ENCODE data around the gene NEK4. TPM values are rescaled to one million over a fixed set of nuclear protein-coding genes. Genes with fewer than 3 reads are reported as not detected.
"Not testable (repeated sequence)": the region's sequence is repeated elsewhere in the genome, so short reads cannot be mapped to it uniquely, and the experiment has no call there.

The NEK4 gene
- total RNA-seq, 4 donors from 2014 or later, result 36.7 to 65.6 (median 41.8) TPM

DNA sequence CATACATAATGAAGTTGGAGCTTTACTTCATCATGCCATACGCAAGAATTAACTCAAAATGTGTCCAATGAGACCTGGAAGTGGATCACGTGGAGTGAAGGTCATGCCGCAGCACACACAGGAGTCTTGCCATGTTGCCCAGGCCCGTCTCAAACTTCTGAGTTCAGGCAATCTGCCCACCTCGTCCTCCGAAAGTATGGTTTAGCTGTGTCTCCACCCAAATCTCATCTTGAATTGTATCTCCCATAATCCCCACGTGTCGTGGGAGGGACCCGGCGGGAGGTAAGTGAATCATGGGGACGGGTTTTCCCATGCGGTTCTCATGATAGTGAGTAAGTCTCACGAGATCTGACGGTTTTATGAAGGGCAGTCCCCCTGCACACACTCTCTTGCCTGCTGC lies 39.1 kb downstream of the NEK4 start:
- no peak overlapping the region for H3K27ac ChIP-seq
- TF ChIP-seq, protein P1, sequence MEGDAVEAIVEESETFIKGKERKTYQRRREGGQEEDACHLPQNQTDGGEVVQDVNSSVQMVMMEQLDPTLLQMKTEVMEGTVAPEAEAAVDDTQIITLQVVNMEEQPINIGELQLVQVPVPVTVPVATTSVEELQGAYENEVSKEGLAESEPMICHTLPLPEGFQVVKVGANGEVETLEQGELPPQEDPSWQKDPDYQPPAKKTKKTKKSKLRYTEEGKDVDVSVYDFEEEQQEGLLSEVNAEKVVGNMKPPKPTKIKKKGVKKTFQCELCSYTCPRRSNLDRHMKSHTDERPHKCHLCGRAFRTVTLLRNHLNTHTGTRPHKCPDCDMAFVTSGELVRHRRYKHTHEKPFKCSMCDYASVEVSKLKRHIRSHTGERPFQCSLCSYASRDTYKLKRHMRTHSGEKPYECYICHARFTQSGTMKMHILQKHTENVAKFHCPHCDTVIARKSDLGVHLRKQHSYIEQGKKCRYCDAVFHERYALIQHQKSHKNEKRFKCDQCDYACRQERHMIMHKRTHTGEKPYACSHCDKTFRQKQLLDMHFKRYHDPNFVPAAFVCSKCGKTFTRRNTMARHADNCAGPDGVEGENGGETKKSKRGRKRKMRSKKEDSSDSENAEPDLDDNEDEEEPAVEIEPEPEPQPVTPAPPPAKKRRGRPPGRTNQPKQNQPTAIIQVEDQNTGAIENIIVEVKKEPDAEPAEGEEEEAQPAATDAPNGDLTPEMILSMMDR (IDR thresholded peaks at IDR 0.05), result no peak
- no peak for TF ChIP-seq POLR2A (IDR thresholded peaks at IDR 0.05)
- no peaks in the 10 kb centered on the region for H3K27me3 ChIP-seq
- no peak for DNase-seq
- WGBS, 2 donors, result 90 to 98% methylated on average over 14 of the region's 14 CpGs
- H3K9me3 ChIP-seq, result no peaks in the 10 kb centered on the region
- peaks cover 0 to 36% of the 10 kb centered on the region in 2 donors for H3K36me3 ChIP-seq
- intact Hi-C loops (cut with DNase I), result no loop called here
- H3K4me3 ChIP-seq (replicated peaks in 1 of 3), result no peak overlapping the region
- no peaks in the 10 kb centered on the region for H3K4me1 ChIP-seq

DNA sequence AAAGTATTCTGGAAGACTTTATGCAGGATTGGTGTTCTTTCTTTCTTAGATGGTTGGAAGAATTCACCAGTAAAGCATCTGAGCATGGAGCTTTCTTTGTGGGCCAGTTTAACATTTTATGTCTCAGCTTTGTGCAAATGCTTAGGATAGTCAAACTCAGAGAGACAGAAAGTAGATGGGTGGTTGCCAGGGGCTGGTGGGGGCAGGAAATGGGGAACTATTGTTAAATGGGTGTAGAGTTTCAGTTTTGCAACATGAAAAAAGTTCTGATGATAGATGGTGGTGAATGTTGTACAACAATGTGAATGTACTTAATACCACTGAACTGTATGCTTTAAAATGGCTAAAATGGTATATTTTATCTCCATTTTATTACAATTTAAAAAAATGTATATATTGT lies 40.1 kb downstream of the NEK4 start:
- Histone ChIP-seq H3K36me3 (peaks cover 0 to 29% of the 10 kb centered on the region in 2 donors), H3K27me3 (no peaks in the 10 kb centered on the region), H3K9me3 (no peaks in the 10 kb centered on the region), H3K4me1 (no peaks in the 10 kb centered on the region), H3K27ac (no peak overlapping the region), H3K4me3 (replicated peaks in 1 of 3) (no peak overlapping the region)
- TF ChIP-seq, protein P1 (IDR thresholded peaks at IDR 0.05), result no peak
- no peak for TF ChIP-seq POLR2A (IDR thresholded peaks at IDR 0.05)
- no peak for DNase-seq
- intact Hi-C loops (cut with DNase I), result no loop called here

DNA sequence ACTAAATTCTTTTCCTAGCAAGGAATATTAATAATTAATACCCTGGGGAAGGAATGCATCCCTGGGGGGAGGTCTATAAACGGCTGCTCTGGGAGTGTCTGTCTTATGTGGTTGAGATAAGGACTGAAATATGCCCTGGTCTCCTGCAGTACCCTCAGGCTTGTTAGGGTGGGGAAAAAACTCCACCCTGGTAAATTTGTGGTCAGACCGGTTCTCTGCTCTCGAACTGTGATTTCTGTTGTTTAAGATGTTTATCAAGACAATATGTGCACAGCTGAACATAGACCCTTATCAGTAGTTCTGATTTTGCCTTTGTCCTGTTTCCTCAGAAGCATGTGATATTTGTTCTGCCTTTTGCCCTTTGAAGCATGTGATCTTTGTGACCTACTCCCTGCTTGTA lies 42.0 kb downstream of the NEK4 start:
- H3K9me3 ChIP-seq; DNase-seq; H3K27ac ChIP-seq; intact Hi-C loops (cut with DNase I); H3K27me3 ChIP-seq; H3K4me1 ChIP-seq; H3K4me3 ChIP-seq (replicated peaks in 1 of 3): not testable (repeated sequence)
- WGBS, 2 donors, result 77 to 89% methylated on average over 3 of the region's 3 CpGs
- H3K36me3 ChIP-seq, result peaks cover 0 to 14% of the 10 kb centered on the region in 2 donors

DNA sequence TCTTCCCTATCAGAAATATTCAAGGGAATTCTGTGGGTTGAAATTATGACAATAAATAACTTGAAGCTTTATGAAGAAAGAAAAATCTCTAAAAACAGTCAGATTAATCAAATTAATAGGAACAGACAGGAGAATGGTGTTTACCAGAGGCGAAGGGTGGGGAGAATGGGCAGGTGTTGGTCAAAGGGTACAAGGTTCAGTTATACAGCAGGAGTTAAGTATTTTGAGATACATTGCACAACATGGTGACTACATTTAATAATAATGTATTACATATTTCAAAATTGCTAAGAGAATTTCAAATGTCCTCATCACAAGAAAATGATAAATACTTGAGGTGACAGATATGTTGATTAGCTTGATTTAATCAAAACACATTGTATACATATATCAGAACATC lies 46.2 kb downstream of the NEK4 start:
- Histone ChIP-seq H3K27me3 (no peaks in the 10 kb centered on the region), H3K4me1 (no peaks in the 10 kb centered on the region), H3K27ac (no peak overlapping the region), H3K4me3 (replicated peaks in 1 of 3) (no peak overlapping the region), H3K9me3 (no peaks in the 10 kb centered on the region), H3K36me3 (no peaks in the 10 kb centered on the region)
- DNase-seq, result no peak
- WGBS, 2 donors, result 96 to 100% methylated on average over 1 of the region's 1 CpG
- TF ChIP-seq POLR2A (IDR thresholded peaks at IDR 0.05), result no peak
- TF ChIP-seq, protein P1 (IDR thresholded peaks at IDR 0.05), result no peak
- intact Hi-C loops (cut with DNase I), result no loop called here

DNA sequence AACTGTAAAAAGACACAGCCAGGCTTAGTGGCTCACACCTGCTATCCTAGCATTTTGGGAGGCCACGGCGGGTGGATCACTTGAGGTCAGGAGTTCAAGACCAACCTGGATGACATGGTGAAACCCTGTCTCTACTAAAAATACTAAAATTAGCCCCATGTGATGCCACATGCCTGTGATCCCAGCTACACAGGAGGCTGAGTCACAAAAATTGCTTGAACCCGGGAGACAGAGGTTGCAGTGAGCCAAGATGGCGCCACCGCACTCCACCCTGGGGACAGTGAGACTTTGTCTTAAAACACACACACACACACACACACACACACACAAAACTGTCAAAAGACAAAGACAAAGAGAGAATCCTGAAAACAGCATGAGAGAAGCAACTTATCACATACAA lies 46.8 kb downstream of the NEK4 start:
- TF ChIP-seq, protein P1 (IDR thresholded peaks at IDR 0.05), result no peak
- TF ChIP-seq POLR2A (IDR thresholded peaks at IDR 0.05), result no peak
- 95 to 97% methylated on average over 5 of the region's 5 CpGs for WGBS, 2 donors
- H3K4me1 ChIP-seq, result no peaks in the 10 kb centered on the region
- no peaks in the 10 kb centered on the region for H3K36me3 ChIP-seq
- no peak overlapping the region for H3K4me3 ChIP-seq (replicated peaks in 1 of 3)
- no peak for DNase-seq
- intact Hi-C loops (cut with DNase I), result no loop called here
- no peaks in the 10 kb centered on the region for H3K9me3 ChIP-seq
- H3K27me3 ChIP-seq, result no peaks in the 10 kb centered on the region
- H3K27ac ChIP-seq, result no peak overlapping the region

DNA sequence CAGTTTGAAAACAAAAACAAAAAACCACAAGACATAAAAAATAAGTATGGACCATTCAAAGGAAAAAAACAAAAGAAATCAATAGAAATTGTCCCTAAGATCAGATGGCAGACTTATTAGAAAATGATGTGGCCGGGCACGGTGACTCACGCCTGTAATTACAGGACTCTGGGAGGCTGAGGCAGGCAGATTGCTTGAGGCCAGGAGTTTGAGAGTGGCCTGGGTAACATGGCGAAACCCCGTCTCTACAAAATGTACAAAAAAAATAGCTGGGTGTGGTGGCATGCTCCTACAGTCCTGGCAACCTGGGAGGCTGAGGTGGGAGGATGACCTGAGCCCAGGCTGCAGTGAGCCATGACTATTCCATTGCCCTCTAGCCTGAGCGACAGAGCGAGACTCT lies 48.2 kb downstream of the NEK4 start:
- DNase-seq, result no peak
- no peak for TF ChIP-seq POLR2A (IDR thresholded peaks at IDR 0.05)
- TF ChIP-seq, protein P1 (IDR thresholded peaks at IDR 0.05), result no peak
- 96% methylated on average over 7 of the region's 7 CpGs for WGBS, 2 donors
- Histone ChIP-seq H3K9me3 (no peaks in the 10 kb centered on the region), H3K36me3 (no peaks in the 10 kb centered on the region), H3K4me3 (replicated peaks in 1 of 3) (no peak overlapping the region), H3K27ac (no peak overlapping the region), H3K27me3 (no peaks in the 10 kb centered on the region), H3K4me1 (no peaks in the 10 kb centered on the region)
- intact Hi-C loops (cut with DNase I), result no loop called here
